Mesendoderm (in vitro differentiated cells): ENCODE results near the gene KRTAP1-5.

Experiments used
- DNase-seq: peaks from one replicate; pipeline ENCODE4 v3.0.0; 2013
- H2AK5ac ChIP-seq: 2 replicates; pipeline ENCODE4 v1.6.1; 2013; ENCODE audit warnings: low read length, inconsistent platforms
- H2BK120ac ChIP-seq: 2 replicates; pipeline ENCODE4 v1.6.1; 2013; ENCODE audit warnings: low read depth, mild to moderate bottlenecking, low read length, moderate library complexity, mixed read lengths
- H2BK15ac ChIP-seq: replicated peaks from 2 replicates; pipeline ENCODE4 v1.6.1; 2013; ENCODE audit warnings: low read depth, mild to moderate bottlenecking, moderate library complexity
- H2BK5ac ChIP-seq: 2 replicates; pipeline ENCODE4 v1.6.1; 2013; ENCODE audit warnings: low read length, inconsistent platforms
- H3K18ac ChIP-seq: 2 replicates; pipeline ENCODE4 v1.6.1; 2013; ENCODE audit warnings: mild to moderate bottlenecking, low read length, mixed read lengths
- H3K23ac ChIP-seq: one replicate; pipeline ENCODE4 v1.6.1; 2013; ENCODE audit warnings: low read length
- H3K27ac ChIP-seq: 2 replicates; pipeline ENCODE4 v1.5.1; 2013; ENCODE audit warnings: low read depth, mild to moderate bottlenecking, inconsistent platforms, low read length, moderate library complexity
- H3K27me3 ChIP-seq: 2 replicates; pipeline ENCODE4 v1.6.1; 2013; ENCODE audit warnings: low read length, control low read depth, mild to moderate bottlenecking, inconsistent platforms; ENCODE audit not compliant: insufficient read depth, poor library complexity
- H3K36me3 ChIP-seq: 2 replicates; pipeline ENCODE4 v1.6.1; 2013; ENCODE audit warnings: low read length, inconsistent platforms; ENCODE audit not compliant: control insufficient read depth, insufficient read depth
- H3K4ac ChIP-seq: one replicate; pipeline ENCODE4 v1.6.1; 2013; ENCODE audit warnings: low read depth, mild to moderate bottlenecking, low read length, moderate library complexity
- H3K4me1 ChIP-seq: 2 replicates; pipeline ENCODE4 v1.6.1; 2013; ENCODE audit warnings: low read depth, low read length, inconsistent platforms; ENCODE audit not compliant: control insufficient read depth
- H3K4me2 ChIP-seq: 2 replicates; pipeline ENCODE4 v1.6.1; 2013; ENCODE audit warnings: low read length
- H3K4me3 ChIP-seq: 2 replicates; pipeline ENCODE4 v1.5.1; 2013; ENCODE audit warnings: mild to moderate bottlenecking, low read length
- H3K56ac ChIP-seq: one replicate; pipeline ENCODE4 v1.6.1; 2013; ENCODE audit warnings: low read length
- H3K79me1 ChIP-seq: 2 replicates; pipeline ENCODE4 v1.6.1; 2013; ENCODE audit warnings: low read length, inconsistent platforms
- H3K79me2 ChIP-seq: 2 replicates; pipeline ENCODE4 v1.6.1; 2013; ENCODE audit warnings: mild to moderate bottlenecking, low read length; ENCODE audit not compliant: control insufficient read depth, insufficient read depth
- H3K9ac ChIP-seq: 2 replicates; pipeline ENCODE4 v1.6.1; 2013; ENCODE audit warnings: low read length, inconsistent platforms
- H4K5ac ChIP-seq: one replicate; pipeline ENCODE4 v1.6.1; 2013; ENCODE audit warnings: low read length
- H4K8ac ChIP-seq: one replicate; pipeline ENCODE4 v1.6.1; 2013; ENCODE audit warnings: low read depth, mild to moderate bottlenecking, control low read depth, low read length, moderate library complexity
- WGBS: extraction: QIAGEN DNeasy Blood & Tissue Kit; methylation state at CpG from one replicate; pipeline ENCODE4 v1.1.7; 2013; ENCODE audit warnings: low lambda C conversion rate, missing lambda C conversion rate; ENCODE audit not compliant: insufficient coverage; ENCODE audit errors: extremely low coverage; 5-methylcytosine and 5-hydroxymethylcytosine counted together

KRTAP1-5 gene

DNA sequence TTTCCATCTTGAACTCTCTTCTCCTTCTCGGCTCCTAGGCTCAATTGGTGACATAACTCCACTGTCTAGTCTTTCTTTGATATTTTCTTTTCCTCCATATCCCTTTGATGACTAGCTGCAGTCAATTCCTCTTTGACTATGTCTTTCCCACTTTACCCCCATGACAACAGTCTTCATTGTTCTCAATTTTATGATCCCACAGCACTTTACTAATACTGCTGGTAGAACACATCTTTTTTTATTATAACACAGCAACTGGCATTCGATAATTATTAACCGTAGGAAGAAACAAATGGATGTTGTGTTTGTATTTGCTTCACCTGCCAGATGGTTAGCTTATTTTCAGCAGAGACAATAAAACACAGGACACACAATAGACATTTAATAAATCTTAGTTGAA is 34.3 kb downstream of the KRTAP1-5 start:
- no peak overlapping the region for H3K4me2 ChIP-seq
- no peak overlapping the region for H3K27ac ChIP-seq
- H3K4me3 ChIP-seq, result no peak overlapping the region
- H2BK15ac ChIP-seq, result no peak overlapping the region
- no CpG with 5 or more reads among the region's 3 CpGs for WGBS
- no peaks in the 10 kb centered on the region for H3K79me2 ChIP-seq
- no peak overlapping the region for H3K56ac ChIP-seq
- no peak overlapping the region for H3K23ac ChIP-seq
- H3K4ac ChIP-seq, result no peak overlapping the region
- no peak overlapping the region for H2AK5ac ChIP-seq
- no peak overlapping the region for H4K5ac ChIP-seq
- H2BK5ac ChIP-seq, result no peak overlapping the region
- no peaks in the 10 kb centered on the region for H3K4me1 ChIP-seq
- no peaks in the 10 kb centered on the region for H3K27me3 ChIP-seq
- no peaks in the 10 kb centered on the region for H3K36me3 ChIP-seq
- no peak overlapping the region for H2BK120ac ChIP-seq
- no peaks in the 10 kb centered on the region for H3K79me1 ChIP-seq
- DNase-seq, result no peak
- H3K9ac ChIP-seq, result no peak overlapping the region
- H4K8ac ChIP-seq, result no peak overlapping the region
- no peak overlapping the region for H3K18ac ChIP-seq

DNA sequence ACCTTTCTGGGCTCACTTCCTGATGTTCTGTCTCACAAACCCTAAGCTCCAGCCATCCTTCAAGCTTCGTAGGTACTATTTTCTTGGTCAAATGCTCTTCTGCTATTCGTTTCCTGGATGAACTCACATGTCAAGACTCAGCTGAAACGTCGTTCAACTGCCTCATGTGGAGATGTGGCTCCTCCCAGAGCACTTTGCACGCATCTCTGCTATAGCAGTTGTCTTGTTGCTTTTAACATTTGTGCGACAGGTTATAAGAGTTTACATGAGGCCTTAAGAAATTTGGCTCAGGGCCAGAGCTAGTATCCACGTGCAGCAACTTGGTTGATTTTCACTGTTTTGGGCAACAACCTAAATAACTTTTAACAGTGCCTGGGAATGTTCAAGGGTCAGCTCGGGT is 40.1 kb downstream of the KRTAP1-5 start:
- Histone ChIP-seq H3K27me3 (no peaks in the 10 kb centered on the region), H3K79me1 (no peaks in the 10 kb centered on the region), H3K79me2 (no peaks in the 10 kb centered on the region), H3K4ac (no peak overlapping the region), H3K4me1 (no peaks in the 10 kb centered on the region), H2BK5ac (no peak overlapping the region), H2BK15ac (no peak overlapping the region), H3K36me3 (no peaks in the 10 kb centered on the region), H3K9ac (no peak overlapping the region), H2AK5ac (no peak overlapping the region), H3K18ac (no peak overlapping the region), H3K23ac (no peak overlapping the region), H3K4me2 (no peak overlapping the region), H3K56ac (no peak overlapping the region), H2BK120ac (no peak overlapping the region), H3K4me3 (no peak overlapping the region), H3K27ac (no peak overlapping the region), H4K8ac (no peak overlapping the region), H4K5ac (no peak overlapping the region)
- WGBS, result no CpG with 5 or more reads among the region's 8 CpGs
- DNase-seq, result no peak

DNA sequence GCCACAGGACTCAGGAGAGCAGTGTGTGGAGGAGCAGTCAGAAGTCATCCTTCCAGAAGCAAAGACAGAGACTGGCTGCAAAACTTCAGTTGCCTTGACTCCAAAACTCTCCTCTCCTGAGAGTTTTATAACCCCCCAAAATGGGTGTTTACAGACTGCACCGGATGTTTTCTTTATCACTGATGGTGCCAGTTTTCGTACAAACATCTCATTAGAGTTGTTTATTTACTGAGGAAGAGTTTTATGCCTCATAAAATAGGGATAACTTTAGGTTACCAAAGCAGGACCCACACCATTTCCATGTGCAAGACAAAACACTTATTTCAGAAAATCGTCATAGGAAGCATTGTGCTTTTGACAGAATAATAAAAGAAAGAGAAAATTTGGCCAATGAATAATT is 42.8 kb downstream of the KRTAP1-5 start, which contains the start of gene KRT40:
Gene KRT40, minus strand, starts transcription at position 101 of the 400 bp plus-strand sequence. Its CDS starts 53 bp downstream, at position 48.
- Histone ChIP-seq H3K9ac (no peak within 1 kb of the TSS), H3K4me1 (no peaks in the 10 kb centered on the region), H3K27me3 (no peaks in the 10 kb centered on the region), H2BK5ac (no peak within 1 kb of the TSS), H3K36me3 (no peaks in the 10 kb centered on the region), H3K18ac (no peak within 1 kb of the TSS), H3K4me3 (no peak within 1 kb of the TSS), H4K5ac (no peak within 1 kb of the TSS), H3K56ac (no peak within 1 kb of the TSS), H3K79me1 (no peaks in the 10 kb centered on the region), H3K27ac (no peak within 1 kb of the TSS), H2BK15ac (no peak within 1 kb of the TSS), H2BK120ac (no peak within 1 kb of the TSS), H3K23ac (no peak within 1 kb of the TSS), H3K4me2 (no peak within 1 kb of the TSS), H4K8ac (no peak within 1 kb of the TSS), H3K4ac (no peak within 1 kb of the TSS), H2AK5ac (no peak within 1 kb of the TSS), H3K79me2 (no peaks in the 10 kb centered on the region)
- DNase-seq, result no peak
- WGBS, result no CpG with 5 or more reads among the region's 3 CpGs

DNA sequence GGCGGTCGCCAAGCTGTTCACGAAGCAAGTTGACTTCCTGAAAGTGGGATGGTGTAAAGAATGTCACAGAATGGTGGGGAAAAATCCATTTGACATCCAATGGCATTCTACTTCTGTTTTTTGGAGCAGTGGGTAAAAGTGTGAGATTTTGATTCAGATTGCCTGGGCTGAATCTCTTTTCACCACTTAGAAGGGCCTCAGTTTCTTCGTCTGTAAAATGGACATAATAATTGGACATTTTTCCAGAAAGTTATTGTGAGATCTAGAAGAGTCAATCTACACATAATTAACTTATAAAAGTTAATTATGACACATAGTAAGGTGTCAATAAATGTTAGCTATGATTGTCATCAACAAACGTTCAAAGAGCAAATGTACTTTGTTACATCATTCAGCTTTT is 45.9 kb downstream of the KRTAP1-5 start:
- Histone ChIP-seq H3K79me1 (no peaks in the 10 kb centered on the region), H3K23ac (no peak overlapping the region), H3K56ac (no peak overlapping the region), H3K9ac (no peak overlapping the region), H3K36me3 (no peaks in the 10 kb centered on the region), H3K4me2 (no peak overlapping the region), H3K4ac (no peak overlapping the region), H3K18ac (no peak overlapping the region), H4K8ac (no peak overlapping the region), H4K5ac (no peak overlapping the region), H2BK120ac (no peak overlapping the region), H2AK5ac (no peak overlapping the region), H3K79me2 (no peaks in the 10 kb centered on the region), H3K4me3 (no peak overlapping the region), H2BK15ac (no peak overlapping the region), H3K27ac (no peak overlapping the region), H3K27me3 (no peaks in the 10 kb centered on the region), H3K4me1 (no peaks in the 10 kb centered on the region), H2BK5ac (no peak overlapping the region)
- no CpG with 5 or more reads among the region's 5 CpGs for WGBS
- DNase-seq, result no peak

DNA sequence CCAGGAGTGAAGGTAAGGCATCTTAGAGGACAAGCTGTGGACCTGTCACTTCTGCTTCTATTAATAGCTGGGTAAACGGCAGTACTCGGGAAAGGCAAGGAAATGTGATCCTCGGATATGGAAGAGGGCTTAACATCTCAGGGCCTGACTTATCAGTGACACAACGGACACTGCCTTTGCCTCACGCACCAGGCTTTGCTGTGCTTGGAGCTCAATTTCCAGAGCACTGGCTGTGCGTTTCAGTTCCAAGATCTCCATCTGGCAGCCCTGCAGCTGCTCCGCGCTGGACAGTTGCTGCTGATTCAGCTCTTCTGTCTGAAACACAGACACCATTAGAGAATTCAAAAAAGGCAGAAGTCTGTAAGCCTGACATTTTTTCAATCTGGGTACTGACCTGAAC is 46.4 kb downstream of the KRTAP1-5 start:
- Histone ChIP-seq H3K9ac (no peak overlapping the region), H2BK5ac (no peak overlapping the region), H4K8ac (no peak overlapping the region), H4K5ac (no peak overlapping the region), H3K4me3 (no peak overlapping the region), H3K36me3 (no peaks in the 10 kb centered on the region), H3K27me3 (no peaks in the 10 kb centered on the region), H3K79me2 (no peaks in the 10 kb centered on the region), H2BK15ac (no peak overlapping the region), H3K4me2 (no peak overlapping the region), H2AK5ac (no peak overlapping the region), H3K4ac (no peak overlapping the region), H3K56ac (no peak overlapping the region), H3K23ac (no peak overlapping the region), H3K27ac (no peak overlapping the region), H2BK120ac (no peak overlapping the region), H3K4me1 (no peaks in the 10 kb centered on the region), H3K18ac (no peak overlapping the region), H3K79me1 (no peaks in the 10 kb centered on the region)
- no CpG with 5 or more reads among the region's 8 CpGs for WGBS
- DNase-seq, result peak; percentile 1

DNA sequence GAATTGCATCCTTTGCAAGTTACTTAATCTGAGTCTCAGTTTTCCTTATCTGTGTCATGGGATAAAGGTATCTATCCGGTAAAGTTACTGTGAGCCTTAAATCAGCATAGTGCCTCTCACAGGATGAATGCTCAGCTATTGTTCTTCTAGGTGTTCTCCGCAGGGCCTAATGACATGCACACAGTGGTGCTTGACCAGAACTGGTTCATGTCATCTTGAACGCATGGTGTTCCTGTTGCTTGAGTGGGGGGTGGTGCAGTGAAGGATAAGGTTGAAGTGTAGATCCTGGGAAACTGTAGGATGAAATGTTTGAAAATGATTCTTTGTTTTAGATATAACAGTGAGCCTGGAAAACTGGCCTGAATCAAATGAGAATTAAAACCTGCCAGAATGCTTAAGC is 46.9 kb downstream of the KRTAP1-5 start:
- Histone ChIP-seq H3K27ac (no peak overlapping the region), H4K8ac (no peak overlapping the region), H3K4ac (no peak overlapping the region), H2AK5ac (no peak overlapping the region), H3K4me1 (no peaks in the 10 kb centered on the region), H3K79me1 (no peaks in the 10 kb centered on the region), H3K27me3 (no peaks in the 10 kb centered on the region), H3K4me2 (no peak overlapping the region), H3K56ac (no peak overlapping the region), H3K9ac (no peak overlapping the region), H2BK120ac (no peak overlapping the region), H3K4me3 (no peak overlapping the region), H3K18ac (no peak overlapping the region), H3K23ac (no peak overlapping the region), H2BK5ac (no peak overlapping the region), H3K79me2 (no peaks in the 10 kb centered on the region), H3K36me3 (no peaks in the 10 kb centered on the region), H2BK15ac (no peak overlapping the region), H4K5ac (no peak overlapping the region)
- no CpG with 5 or more reads among the region's 3 CpGs for WGBS
- DNase-seq, result peak; percentile 65
